GM03348 (cell line): Measurements from ENCODE around the gene PSME1.
"Not testable (repeated sequence)": the region's sequence is repeated elsewhere in the genome, so short reads cannot be mapped to it uniquely, and the experiment has no call there.

ENCODE experiments used
- DNase-seq: peaks from one replicate; pipeline ENCODE4 v3.0.0; 2012; ENCODE audit warnings: low spot score

PSME1 gene

GRCh38 chr14:24105609-24106239 is 30.3 kb upstream of the PSME1 start:
- not testable (repeated sequence) for DNase-seq

GRCh38 chr14:24106672-24107271 is 29.2 kb upstream of the PSME1 start:
- DNase-seq = no peak

DNA sequence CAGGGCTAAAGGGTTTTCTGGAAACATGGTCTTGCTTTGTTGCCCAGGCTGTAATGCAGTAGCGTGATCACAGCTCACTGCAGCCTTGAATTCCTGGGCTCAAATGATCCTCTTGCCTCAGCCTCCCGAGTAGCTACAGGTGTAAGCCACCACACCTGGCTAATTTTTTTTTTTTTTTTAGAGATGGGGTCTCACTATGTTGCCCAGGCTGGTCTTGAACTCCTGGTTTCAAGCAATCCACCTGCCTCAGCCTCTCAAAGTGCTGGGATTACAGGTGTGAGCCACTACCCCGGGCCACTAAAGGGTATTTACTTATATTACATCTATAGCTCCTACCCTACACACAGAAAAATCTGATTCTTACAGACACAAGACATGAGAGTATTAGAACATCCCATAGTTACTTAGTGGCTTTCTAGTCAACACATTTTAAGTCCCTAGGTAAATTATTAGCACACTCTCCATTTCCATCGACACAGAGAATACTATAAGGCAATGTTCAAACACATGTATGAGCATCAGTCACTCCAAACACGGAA is 27.6 kb upstream of the PSME1 start:
- no peak for DNase-seq

GRCh38 chr14:24110060-24110459 is 25.9 kb upstream of the PSME1 start:
- no peak for DNase-seq

- no peak for DNase-seq
These were observed 25.5 kb upstream of the PSME1 start for GRCh38 chr14:24110523-24110922.

DNA sequence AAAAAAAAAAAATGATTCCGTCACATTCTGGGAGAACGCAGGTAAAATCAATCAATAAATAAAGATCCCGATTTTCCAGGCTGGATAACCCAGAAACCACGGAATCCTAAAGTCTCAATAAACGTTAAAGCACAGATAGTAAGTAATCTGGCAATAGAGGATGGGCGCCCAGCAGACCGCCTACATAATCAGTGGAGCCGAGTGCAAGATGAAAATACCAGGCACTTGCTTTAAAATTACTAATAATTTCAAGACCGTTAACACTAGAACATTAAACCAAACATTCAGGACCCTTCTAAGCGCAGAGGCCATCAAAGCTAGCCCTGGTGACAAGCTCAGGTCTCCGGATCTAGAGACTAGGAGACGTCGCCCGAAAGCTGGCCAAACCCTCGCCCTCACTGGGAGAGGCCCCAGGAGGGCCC is 22.6 kb upstream of the PSME1 start:
- DNase-seq = no peak

- peak; percentile 86 for DNase-seq
These were observed 22.0 kb upstream of the PSME1 start for GRCh38 chr14:24113801-24114531.

- DNase-seq = peak; percentile 97
These were observed 21.2 kb upstream of the PSME1 start, which contains the start of the genes DCAF11 and NRL for GRCh38 chr14:24114532-24115421. TSS of gene DCAF11 (plus strand) at chr14:24114777. CDS start at chr14:24115595, 818 bp downstream. TSS of gene NRL (minus strand) at chr14:24114949. CDS start at chr14:24082848, 32,101 bp downstream.

- DNase-seq = no peak
These were observed 20.4 kb upstream of the PSME1 start for GRCh38 chr14:24115422-24116127.

- no peak for DNase-seq
These were observed 19.7 kb upstream of the PSME1 start for GRCh38 chr14:24116128-24116814.

- DNase-seq = no peak
These were observed 18.8 kb upstream of the PSME1 start for GRCh38 chr14:24117179-24117578.

DNA sequence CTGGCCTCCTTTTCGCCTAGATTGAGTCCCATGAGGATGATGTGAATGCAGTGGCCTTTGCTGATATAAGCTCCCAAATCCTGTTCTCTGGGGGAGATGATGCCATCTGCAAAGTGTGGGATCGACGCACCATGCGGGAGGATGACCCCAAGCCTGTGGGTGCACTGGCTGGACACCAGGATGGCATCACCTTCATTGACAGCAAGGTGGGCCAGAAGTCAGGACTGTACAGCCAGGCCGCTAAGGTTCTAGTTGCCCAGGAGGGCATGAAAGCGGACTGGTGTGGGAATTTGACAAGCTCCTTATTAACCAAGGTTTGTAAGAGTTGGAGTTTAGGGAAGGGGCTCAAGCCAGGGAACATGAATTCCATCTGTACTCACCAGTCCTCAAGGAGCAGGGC is 16.3 kb upstream of the PSME1 start:
- DNase-seq = no peak

GRCh38 chr14:24121210-24121609 is 14.8 kb upstream of the PSME1 start:
- DNase-seq = no peak

- no peak for DNase-seq
These were observed 13.6 kb upstream of the PSME1 start for GRCh38 chr14:24122416-24122815.

DNA sequence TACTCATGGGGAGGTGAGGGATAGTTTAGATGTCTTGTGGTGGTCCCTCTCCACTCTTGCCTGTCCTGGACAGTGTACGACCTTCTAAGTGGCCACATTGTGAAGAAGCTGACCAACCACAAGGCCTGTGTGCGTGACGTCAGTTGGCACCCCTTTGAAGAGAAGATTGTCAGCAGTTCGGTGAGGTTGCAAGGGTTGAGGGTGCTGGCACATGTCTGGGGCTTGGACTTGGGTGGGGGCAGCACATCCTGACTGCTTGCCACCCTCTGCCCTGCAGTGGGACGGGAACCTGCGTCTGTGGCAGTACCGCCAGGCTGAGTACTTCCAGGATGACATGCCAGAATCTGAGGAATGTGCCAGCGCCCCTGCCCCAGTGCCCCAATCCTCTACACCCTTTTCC is 13.1 kb upstream of the PSME1 start:
- DNase-seq = no peak

GRCh38 chr14:24123424-24124417 is 12.3 kb upstream of the PSME1 start:
- no peak for DNase-seq

- DNase-seq = no peak
These were observed 9.1 kb upstream of the PSME1 start for GRCh38 chr14:24126939-24127338.

- DNase-seq = no peak
These were observed 8.3 kb upstream of the PSME1 start for GRCh38 chr14:24127673-24128072.

- DNase-seq = no peak
These were observed 6.5 kb upstream of the PSME1 start for GRCh38 chr14:24129410-24129998.
